GM18520 (cell line): ENCODE data around the gene AMER3.

ENCODE experiments used
- ATAC-seq: cut with Tn5 transposase; IDR thresholded peaks from one replicate; pipeline ENCODE4 v1.9.1; 2021; ENCODE audit not compliant: unreplicated experiment

The AMER3 gene

GRCh38 chr2:130778781-130779180 is 23.4 kb downstream of the AMER3 start:
- ATAC-seq = no peak

GRCh38 chr2:130785466-130786055 is 30.2 kb downstream of the AMER3 start:
- no peak for ATAC-seq

- no peak for ATAC-seq
These were observed 30.7 kb downstream of the AMER3 start for GRCh38 chr2:130786076-130786475.

GRCh38 chr2:130787841-130788240 is 32.5 kb downstream of the AMER3 start:
- ATAC-seq = no peak

GRCh38 chr2:130790312-130790711 is 35.0 kb downstream of the AMER3 start:
- ATAC-seq = no peak

GRCh38 chr2:130790804-130791616 is 35.7 kb downstream of the AMER3 start:
- ATAC-seq = no peak

GRCh38 chr2:130791617-130791939 is 36.2 kb downstream of the AMER3 start:
- no peak for ATAC-seq

- no peak for ATAC-seq
These were observed 40.1 kb downstream of the AMER3 start for GRCh38 chr2:130795431-130795830.

- no peak for ATAC-seq
These were observed 41.0 kb downstream of the AMER3 start for GRCh38 chr2:130796290-130796689.

- ATAC-seq = peak; percentile 88
These were observed 42.4 kb downstream of the AMER3 start for GRCh38 chr2:130797493-130798435.

- ATAC-seq = no peak
These were observed 43.3 kb downstream of the AMER3 start for GRCh38 chr2:130798472-130799218.

- no peak for ATAC-seq
These were observed 44.0 kb downstream of the AMER3 start for GRCh38 chr2:130799295-130799694.

- ATAC-seq = no peak
These were observed 50.3 kb downstream of the AMER3 start for GRCh38 chr2:130805613-130806012.

- ATAC-seq = no peak
These were observed 51.0 kb downstream of the AMER3 start for GRCh38 chr2:130806370-130806769.

GRCh38 chr2:130807659-130808385 is 52.5 kb downstream of the AMER3 start:
- no peak for ATAC-seq

- ATAC-seq = no peak
These were observed 53.3 kb downstream of the AMER3 start for GRCh38 chr2:130808482-130809268.

GRCh38 chr2:130810490-130810889 is 55.1 kb downstream of the AMER3 start:
- ATAC-seq = no peak

- no peak for ATAC-seq
These were observed 58.4 kb downstream of the AMER3 start for GRCh38 chr2:130813722-130814121.

- ATAC-seq = no peak
These were observed 59.8 kb downstream of the AMER3 start for GRCh38 chr2:130814931-130815680.
